SU-DHL-6 (cell line): ENCODE measurements around the gene OBI1.

ENCODE experiments used
- CTCF ChIP-seq: fragments of 200-600 bp; sonication (generic); IDR thresholded peaks from one replicate; pipeline ENCODE4 v1.5.1; 2017; ENCODE audit warnings: antibody characterized with exemption, mild to moderate bottlenecking, low read length, moderate library complexity; ENCODE audit not compliant: insufficient read depth, poor library complexity, severe bottlenecking
- EZH2phosphoT487 ChIP-seq: fragments of 200-600 bp; sonication (generic), shearing (Covaris generic); conservative IDR thresholded peaks from 2 replicates; pipeline ENCODE4 v1.6.1; 2018; ENCODE audit warnings: mild to moderate bottlenecking, antibody characterized with exemption, low read length, moderate library complexity, mixed read lengths

- TF ChIP-seq CTCF (no peak), EZH2phosphoT487 (no peak)
Measured at GRCh38 chr13:78606471-78607408, 52.2 kb downstream of the OBI1 start.
